T47D (cell line): ENCODE results near the gene INA.
"Not testable (repeated sequence)": the region's sequence is repeated elsewhere in the genome, so short reads cannot be mapped to it uniquely, and the experiment has no call there.

Source experiments
- DNase-seq, 2 experiments: peaks; one replicate each; pipeline versions ENCODE4 v3.0.0 to v3.0.0-alpha.2; 2011 to 2012; ENCODE audit warnings: low read depth in 1 of 2, low spot score in 1 of 2
- JUND ChIP-seq: IDR thresholded peaks from 2 replicates; pipeline ENCODE4 v1.6.1; 2012; ENCODE audit warnings: low read depth
- in situ Hi-C: cut with HindIII; loops from 2 replicates; pipeline ENCODE4 v1.10.0; 2016; ENCODE audit warnings: low sequenced_read_pairs, low pct_unique_long_range_greater_than_20kb

INA gene

GRCh38 chr10:103276896-103277712 is at the start of gene INA:
Gene INA, plus strand, starts transcription at chr10:103277138. Its CDS starts 74 bp downstream, at chr10:103277212.
- DNase-seq = no peak

GRCh38 chr10:103227416-103227815 is 49.5 kb upstream of the INA start:
- DNase-seq = no peak
- TF ChIP-seq JUND = no peak
- in situ Hi-C loops = no loop called here

More at GRCh38 chr10:103276896-103277712, at the start of gene INA:
- in situ Hi-C loops = no loop called here
- TF ChIP-seq JUND = no peak

GRCh38 chr10:103231047-103231551 is 45.8 kb upstream of the INA start:
- no peak for TF ChIP-seq JUND
- DNase-seq = peak in 1 of 2 experiments; percentile 79
- in situ Hi-C loops = no loop called here

- in situ Hi-C loops = no loop called here
- peak; percentile 82 for TF ChIP-seq JUND
- DNase-seq = peak in 1 of 2 experiments; percentile 90
Observed at GRCh38 chr10:103232131-103232673, 44.7 kb upstream of the INA start.

- no peak for DNase-seq
- TF ChIP-seq JUND = no peak
- in situ Hi-C loops = no loop called here
Observed at GRCh38 chr10:103232772-103233488, 44.0 kb upstream of the INA start.

GRCh38 chr10:103235775-103236174 is 41.2 kb upstream of the INA start:
- in situ Hi-C loops = no loop called here
- DNase-seq = no peak
- no peak for TF ChIP-seq JUND

GRCh38 chr10:103238506-103239252 is 38.3 kb upstream of the INA start:
- DNase-seq = peak in 1 of 2 experiments; percentile 83
- no peak for TF ChIP-seq JUND
- in situ Hi-C loops = no loop called here

GRCh38 chr10:103241262-103242011 is 35.5 kb upstream of the INA start:
- peak; percentile 26 to 92 for DNase-seq
- peak; percentile 53; the same call in 1 of the 2 replicates for TF ChIP-seq JUND

GRCh38 chr10:103244666-103245271 is 32.2 kb upstream of the INA start:
- TF ChIP-seq JUND = no peak
- DNase-seq = peak; percentile 56 to 79
- in situ Hi-C loops = no loop called here

More at GRCh38 chr10:103241262-103242011, 35.5 kb upstream of the INA start:
- in situ Hi-C loops = no loop called here

- in situ Hi-C loops = not testable (repeated sequence)
Observed at GRCh38 chr10:103245587-103245986, 31.4 kb upstream of the INA start, which contains the start of gene RPEL1. Gene RPEL1, plus strand, starts transcription at chr10:103245887. Its CDS starts 110 bp downstream, at chr10:103245997.

GRCh38 chr10:103246324-103246723 is 30.6 kb upstream of the INA start:
- TF ChIP-seq JUND = no peak
- DNase-seq = no peak
- in situ Hi-C loops = no loop called here

More at GRCh38 chr10:103245587-103245986, 31.4 kb upstream of the INA start, which contains the start of gene RPEL1:
- DNase-seq = not testable (repeated sequence)
